ENCODE measurements around the gene HIPK2. TPM values are rescaled to one million over a fixed set of nuclear protein-coding genes. Genes with fewer than 3 reads are reported as not detected.

Gene HIPK2
- total RNA-seq, 1 experiment from 2014 or later, result 33.4 TPM

- no peaks in the 10 kb centered on the region for H3K9me3 Mint-ChIP-seq (ENCODE audit: low read depth, unreplicated experiment)
- H3K4me1 Mint-ChIP-seq (ENCODE audit: low read depth, unreplicated experiment), result peaks cover 7% of the 10 kb centered on the region
- no peak overlapping the region for H3K27ac Mint-ChIP-seq (ENCODE audit: unreplicated experiment)
- no peak overlapping the region for H3K4me3 Mint-ChIP-seq (ENCODE audit: low read depth, unreplicated experiment)
- CTCF ChIA-PET, result interaction anchor here (0.6 kb wide), 1 partner anchor 183 kb away, joined by 5 read pairs; no protein-coding TSS in a partner anchor
- H3K27me3 Mint-ChIP-seq (ENCODE audit: unreplicated experiment), result no peaks in the 10 kb centered on the region
- intact Hi-C loops (cut with micrococcal nuclease; ENCODE audit: unreplicated experiment), result no loop called here
- DNase-seq, result no peak
- no TSS peak for BruUV-seq (replicated peaks)
- no peaks in the 10 kb centered on the region for H3K36me3 Mint-ChIP-seq (ENCODE audit: insufficient read depth, unreplicated experiment)
- TF ChIP-seq CTCF (IDR thresholded peaks at IDR 0.05; ENCODE audit: unreplicated experiment), result no peak
Observed at GRCh38 chr7:139669106-139670061, 108.4 kb downstream of the HIPK2 start.

DNA sequence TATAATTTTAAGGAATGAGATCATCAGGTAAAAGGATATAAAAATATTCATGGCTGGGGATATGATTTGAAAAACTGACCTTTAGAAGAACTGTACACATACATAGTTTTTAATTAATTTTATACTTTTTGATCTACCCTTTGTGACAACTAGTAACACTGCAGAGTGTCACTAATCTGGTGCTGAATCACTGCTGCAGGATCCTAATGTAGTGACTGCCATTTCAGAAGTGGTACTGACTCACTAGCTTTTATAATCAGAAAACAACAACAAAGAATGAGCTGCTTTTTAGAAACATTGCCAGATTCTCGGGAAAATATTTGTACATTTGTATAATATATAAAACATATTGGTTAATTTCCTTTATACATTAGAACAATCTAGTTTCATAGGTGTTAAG lies 110.4 kb downstream of the HIPK2 start:
- H3K36me3 Mint-ChIP-seq (ENCODE audit: insufficient read depth, unreplicated experiment), result no peaks in the 10 kb centered on the region
- no TSS peak for BruUV-seq (replicated peaks)
- H3K9me3 Mint-ChIP-seq (ENCODE audit: low read depth, unreplicated experiment), result no peaks in the 10 kb centered on the region
- CTCF ChIA-PET, result interaction anchor here (0.7 kb wide), 1 partner anchor 799 kb away, joined by 3 read pairs; no protein-coding TSS in a partner anchor
- TF ChIP-seq CTCF (IDR thresholded peaks at IDR 0.05; ENCODE audit: unreplicated experiment), result no peak
- no peak overlapping the region for H3K27ac Mint-ChIP-seq (ENCODE audit: unreplicated experiment)
- no peak for DNase-seq
- peaks cover 8% of the 10 kb centered on the region for H3K4me1 Mint-ChIP-seq (ENCODE audit: low read depth, unreplicated experiment)
- no peak overlapping the region for H3K4me3 Mint-ChIP-seq (ENCODE audit: low read depth, unreplicated experiment)
- intact Hi-C loops (cut with micrococcal nuclease; ENCODE audit: unreplicated experiment), result no loop called here
- no peaks in the 10 kb centered on the region for H3K27me3 Mint-ChIP-seq (ENCODE audit: unreplicated experiment)

GRCh38 chr7:139666501-139666900 lies 111.3 kb downstream of the HIPK2 start:
- no peak overlapping the region for H3K27ac Mint-ChIP-seq (ENCODE audit: unreplicated experiment)
- no peaks in the 10 kb centered on the region for H3K36me3 Mint-ChIP-seq (ENCODE audit: insufficient read depth, unreplicated experiment)
- H3K4me1 Mint-ChIP-seq (ENCODE audit: low read depth, unreplicated experiment), result peaks cover 15% of the 10 kb centered on the region
- TF ChIP-seq CTCF (IDR thresholded peaks at IDR 0.05; ENCODE audit: unreplicated experiment), result no peak
- CTCF ChIA-PET, result no interaction called here
- no peaks in the 10 kb centered on the region for H3K27me3 Mint-ChIP-seq (ENCODE audit: unreplicated experiment)
- intact Hi-C loops (cut with micrococcal nuclease; ENCODE audit: unreplicated experiment), result no loop called here
- no peak overlapping the region for H3K4me3 Mint-ChIP-seq (ENCODE audit: low read depth, unreplicated experiment)
- no peak for DNase-seq
- H3K9me3 Mint-ChIP-seq (ENCODE audit: low read depth, unreplicated experiment), result no peaks in the 10 kb centered on the region
- BruUV-seq (replicated peaks), result no TSS peak

GRCh38 chr7:139664434-139664833 lies 113.4 kb downstream of the HIPK2 start:
- Mint-ChIP-seq H3K36me3 (ENCODE audit: insufficient read depth, unreplicated experiment) (no peaks in the 10 kb centered on the region), H3K9me3 (ENCODE audit: low read depth, unreplicated experiment) (no peaks in the 10 kb centered on the region), H3K4me3 (ENCODE audit: low read depth, unreplicated experiment) (no peak overlapping the region), H3K27ac (ENCODE audit: unreplicated experiment) (no peak overlapping the region), H3K4me1 (ENCODE audit: low read depth, unreplicated experiment) (peaks cover 36% of the 10 kb centered on the region), H3K27me3 (ENCODE audit: unreplicated experiment) (no peaks in the 10 kb centered on the region)
- BruUV-seq (replicated peaks), result no TSS peak
- CTCF ChIA-PET, result interaction anchor here (0.6 kb wide), 1 partner anchor 1331 kb away, joined by 5 read pairs; no protein-coding TSS in a partner anchor
- DNase-seq, result no peak
- intact Hi-C loops (cut with micrococcal nuclease; ENCODE audit: unreplicated experiment), result loop anchor here (5.0 kb wide), 1 partner anchor 113 kb away; the partner anchor contains the start of gene HIPK2
- TF ChIP-seq CTCF (IDR thresholded peaks at IDR 0.05; ENCODE audit: unreplicated experiment), result no peak

Measured in Calu3 (cell line).